ENCODE measurements around the gene NOSTRIN.
"Not testable (repeated sequence)": the region's sequence is repeated elsewhere in the genome, so short reads cannot be mapped to it uniquely, and the experiment has no call there.

The NOSTRIN gene

GRCh38 chr2:168790226-168790902 is 12.1 kb upstream of the NOSTRIN start:
- DNase-seq, result no peak

GRCh38 chr2:168791140-168791539 is 11.3 kb upstream of the NOSTRIN start:
- DNase-seq, result not testable (repeated sequence)

GRCh38 chr2:168793596-168793995 is 8.8 kb upstream of the NOSTRIN start:
- DNase-seq, result no peak

GRCh38 chr2:168794968-168795367 is 7.5 kb upstream of the NOSTRIN start:
- no peak for DNase-seq

DNA sequence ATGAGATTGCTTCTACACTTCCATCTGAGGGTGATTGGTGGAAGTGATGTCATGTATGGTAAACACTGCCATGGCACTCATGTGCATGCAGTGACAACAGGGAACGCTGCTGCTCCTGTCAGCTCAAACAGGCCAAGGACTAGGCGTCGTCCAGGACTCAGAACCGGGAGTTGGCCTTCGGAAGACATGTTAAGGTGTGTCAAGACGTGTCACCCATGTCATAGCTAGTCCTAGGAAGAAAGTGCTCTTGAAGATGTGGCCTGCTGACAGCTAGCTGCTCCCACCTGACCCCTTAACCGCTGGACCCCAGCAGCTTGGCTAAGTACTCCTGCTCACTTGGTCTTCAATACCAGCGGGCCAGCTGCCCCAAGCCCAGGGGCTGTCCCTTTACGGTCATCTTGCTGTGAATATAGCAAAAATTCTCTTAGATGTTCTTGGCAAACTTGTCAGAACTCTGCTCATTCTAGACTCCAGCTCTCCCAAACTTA is 6.3 kb upstream of the NOSTRIN start:
- DNase-seq, result no peak

DNA sequence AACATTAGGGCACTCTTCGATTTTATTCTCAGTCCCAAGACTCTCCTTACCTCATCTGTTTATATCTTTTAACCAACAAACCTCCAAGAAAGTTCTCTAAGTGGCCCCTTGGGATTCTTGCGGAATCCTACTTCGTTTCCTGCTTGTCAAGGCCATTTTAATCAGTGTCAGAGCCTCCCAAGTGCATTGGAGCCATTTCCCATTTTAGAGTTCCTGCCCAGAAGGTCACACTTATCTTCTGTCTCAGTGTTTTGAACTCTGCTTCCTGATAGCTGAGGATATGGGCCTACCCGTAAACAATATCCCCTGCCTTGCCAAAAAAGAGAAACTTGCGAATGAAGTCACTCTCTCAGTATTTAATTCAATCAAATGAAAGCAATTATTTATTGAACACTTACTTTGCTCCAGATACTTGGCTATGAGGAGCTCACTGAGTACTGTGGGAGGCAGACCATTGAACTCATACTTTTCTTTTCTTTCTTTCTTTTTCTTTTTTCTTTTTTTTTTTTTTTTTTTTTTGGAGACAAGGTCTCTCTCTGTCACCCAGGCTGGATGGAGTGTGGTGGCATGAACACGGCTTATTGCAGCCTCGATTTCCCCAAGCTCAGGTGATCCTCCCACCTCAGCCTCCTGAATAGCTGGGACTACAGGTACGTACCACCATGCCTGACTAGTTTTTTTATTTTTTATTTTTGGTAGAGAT is 5.7 kb upstream of the NOSTRIN start:
- DNase-seq, result no peak

DNA sequence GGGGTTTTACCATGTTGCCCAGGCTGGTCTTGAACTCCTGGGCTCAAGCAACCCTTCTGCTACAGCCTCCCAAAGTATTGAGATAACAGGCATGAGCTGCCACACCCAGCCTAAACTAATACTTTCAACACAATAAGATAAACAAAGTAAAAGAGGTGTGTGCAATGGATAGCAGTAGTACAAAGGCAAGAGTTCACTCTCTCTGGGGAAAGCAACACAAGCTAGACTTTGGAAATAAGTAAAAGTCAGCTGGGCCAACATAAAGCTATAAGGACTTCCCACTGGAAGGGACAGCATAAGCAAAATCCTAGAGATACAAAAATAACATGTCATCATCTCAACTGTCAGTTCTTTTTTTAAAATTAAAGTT is 5.2 kb upstream of the NOSTRIN start:
- DNase-seq, result no peak

- DNase-seq, result no peak
These were observed 4.2 kb upstream of the NOSTRIN start for GRCh38 chr2:168798076-168798887.

- no peak for DNase-seq
These were observed 3.5 kb upstream of the NOSTRIN start for GRCh38 chr2:168798888-168799410.

GRCh38 chr2:168801471-168801870 is 966 bp upstream of the NOSTRIN start:
- DNase-seq, result no peak

DNA sequence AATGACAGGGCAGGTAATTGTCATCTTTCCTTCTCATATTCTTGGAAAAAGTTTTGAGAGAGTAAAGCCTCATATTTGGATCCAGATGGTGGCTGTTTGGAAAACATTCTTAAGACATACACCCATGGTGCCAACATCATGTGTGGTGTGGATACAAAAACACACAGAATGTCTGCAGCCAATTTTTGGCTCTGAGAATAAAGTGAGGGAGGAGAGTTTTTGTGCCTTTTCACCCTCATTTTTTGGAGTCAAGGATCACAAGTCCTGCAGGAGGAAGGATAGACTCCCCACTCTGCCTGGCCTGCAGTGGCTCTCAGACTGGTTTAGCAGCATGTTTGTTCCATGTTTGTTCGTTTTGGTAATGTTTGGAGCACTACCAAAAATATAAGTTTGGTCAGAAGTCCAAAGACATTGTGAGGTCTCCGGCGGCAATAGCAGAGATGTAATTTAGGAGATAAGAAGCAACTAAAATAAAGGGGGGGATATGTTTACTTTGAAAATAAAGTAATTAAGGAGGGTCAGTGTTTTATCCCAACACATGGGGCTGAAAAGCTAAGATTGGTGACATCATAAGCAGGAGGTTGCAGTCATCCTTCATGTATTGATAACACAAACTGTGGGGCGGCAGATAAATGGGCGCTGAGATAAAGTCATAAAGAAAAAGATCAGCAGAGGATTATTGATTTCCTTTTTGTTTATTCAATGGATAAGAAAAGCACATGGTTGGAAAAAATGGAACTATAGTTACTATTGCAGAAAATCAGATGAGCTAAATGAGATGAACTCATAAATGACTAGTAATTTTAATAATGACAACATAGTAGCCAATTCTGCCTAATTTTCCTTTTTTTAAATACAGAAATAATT is 655 bp downstream of the NOSTRIN start:
- no peak for DNase-seq

DNA sequence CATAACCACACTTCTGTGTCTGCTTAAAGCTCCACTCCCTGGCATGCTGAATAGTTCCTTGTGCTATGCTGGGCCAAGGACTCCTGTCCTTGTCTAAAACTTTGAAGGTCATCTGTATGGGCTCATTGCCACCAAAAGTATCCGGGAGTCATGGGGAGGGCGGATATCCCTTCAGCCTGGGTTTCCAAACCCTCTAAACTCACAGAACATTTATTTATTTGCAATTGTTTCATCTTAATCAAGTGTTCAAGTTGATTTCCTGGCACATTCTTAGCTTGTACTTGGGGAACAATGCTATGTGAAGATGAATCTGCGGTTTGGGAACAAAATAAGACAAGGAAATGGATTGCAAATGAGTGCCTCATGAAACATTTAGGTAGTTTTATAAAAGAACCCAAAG is 1.8 kb downstream of the NOSTRIN start:
- DNase-seq, result no peak

- DNase-seq, result no peak
These were observed 3.2 kb downstream of the NOSTRIN start for GRCh38 chr2:168805615-168806014.

DNA sequence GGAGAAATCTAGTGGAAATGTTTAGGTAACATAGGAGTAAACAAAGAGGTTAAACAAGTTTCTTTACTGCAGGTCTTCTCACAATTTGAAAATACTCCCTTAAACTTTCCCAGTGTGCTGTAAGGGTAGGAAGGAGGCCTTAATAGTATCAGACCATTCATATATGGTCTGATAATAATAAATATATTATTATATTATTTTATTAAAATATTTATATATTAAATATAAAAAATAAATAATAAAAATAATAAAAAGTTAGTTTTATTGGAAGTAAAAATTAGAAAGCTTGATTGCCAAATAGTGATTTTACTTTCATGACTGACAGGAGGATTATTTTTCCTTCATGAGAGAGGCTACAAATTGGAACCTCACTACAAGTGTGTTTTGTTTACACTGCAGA is 7.1 kb downstream of the NOSTRIN start:
- no peak for DNase-seq

GRCh38 chr2:168810235-168810634 is 7.8 kb downstream of the NOSTRIN start:
- no peak for DNase-seq

GRCh38 chr2:168811696-168812095 is 9.3 kb downstream of the NOSTRIN start:
- DNase-seq, result no peak

GRCh38 chr2:168814046-168814445 is 11.6 kb downstream of the NOSTRIN start:
- peak; percentile 12 for DNase-seq

DNA sequence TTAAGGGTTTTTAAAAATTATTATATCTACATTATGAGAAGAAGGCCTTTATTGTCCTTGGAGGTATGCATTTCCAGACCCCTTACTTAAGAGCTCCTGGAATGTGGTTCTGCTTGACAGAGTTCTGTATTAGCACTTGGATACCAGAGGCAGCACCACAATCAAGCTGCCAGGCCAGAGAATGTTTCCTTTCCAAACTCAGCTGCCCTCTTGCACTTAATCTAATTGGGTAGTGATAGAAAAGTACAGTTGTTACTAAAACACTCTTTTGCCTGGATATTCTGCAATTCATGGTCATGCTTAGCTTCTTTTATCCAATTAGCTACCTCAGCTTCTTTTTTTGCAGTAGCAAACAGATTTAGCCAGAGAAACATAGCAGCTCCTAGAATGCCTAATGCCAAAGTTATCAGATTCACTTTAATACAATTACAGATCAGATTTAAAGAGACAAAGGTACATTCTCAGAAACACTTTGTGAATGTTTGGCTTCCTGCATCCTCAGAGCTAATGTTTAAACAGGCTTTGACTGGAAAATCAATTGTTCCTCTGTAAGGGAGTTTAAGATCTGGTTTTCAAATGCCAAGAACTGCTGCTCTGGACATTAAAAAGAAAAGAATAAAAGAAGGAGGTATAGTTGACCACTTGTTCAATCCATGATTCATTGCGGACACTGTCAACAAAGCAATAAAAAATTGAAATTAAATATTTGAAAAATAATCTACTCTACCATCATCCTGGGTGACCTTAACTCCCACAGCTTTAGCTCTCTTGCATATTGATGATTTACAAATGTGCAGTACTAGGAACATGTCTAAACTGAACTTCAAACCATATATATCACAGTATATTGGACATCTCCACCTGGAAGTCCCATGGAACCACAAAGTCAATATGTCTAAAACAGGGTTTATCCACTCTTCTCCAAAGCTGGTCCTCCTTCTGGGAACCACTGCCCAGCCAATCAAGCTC is 12.8 kb downstream of the NOSTRIN start:
- DNase-seq, result no peak

DNA sequence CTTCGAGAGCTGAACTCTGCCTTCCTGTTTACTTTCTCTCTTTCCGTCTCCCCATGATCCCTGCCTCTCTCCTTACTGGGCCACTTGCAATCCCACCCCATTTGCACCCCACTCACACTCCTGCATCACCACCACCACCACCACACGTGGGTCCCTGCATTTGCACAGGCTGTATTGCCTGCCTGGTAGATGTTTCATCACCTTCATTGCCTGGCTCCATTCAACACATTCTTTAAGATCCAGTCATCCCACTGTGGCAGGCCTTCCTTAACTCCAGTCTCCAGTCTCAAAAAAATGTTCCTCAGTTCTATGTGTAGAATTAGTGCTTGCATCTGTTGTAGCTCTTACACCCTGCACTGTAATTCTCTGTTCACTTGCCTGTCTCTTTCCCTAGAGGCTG is 13.9 kb downstream of the NOSTRIN start:
- DNase-seq, result peak; percentile 88

- DNase-seq, result no peak
These were observed 16.7 kb downstream of the NOSTRIN start for GRCh38 chr2:168819050-168819715.

Data from fibroblast of skin of right biceps (primary cell).